Testis (tissue), 3 donors: ENCODE data around the gene NFKBIA. TPM values are rescaled to one million over a fixed set of nuclear protein-coding genes. Genes with fewer than 3 reads are reported as not detected.

ENCODE experiments used
- DNase-seq: peaks from one replicate; pipeline ENCODE4 v3.0.0-alpha.2; 2019
- H3K27ac ChIP-seq, 2 donors: fragments of 200-600 bp; sonication (generic); one replicate each; pipeline ENCODE4 v1.5.1; 2019
- H3K27me3 ChIP-seq: fragments of 200-600 bp; sonication (generic); one replicate; pipeline ENCODE4 v1.5.1; 2019
- H3K36me3 ChIP-seq: fragments of 200-600 bp; sonication (generic); one replicate; pipeline ENCODE4 v1.5.1; 2017; ENCODE audit warnings: low read depth; ENCODE audit errors: missing control alignments
- H3K4me1 ChIP-seq: fragments of 200-600 bp; sonication (generic); one replicate; pipeline ENCODE4 v1.5.1; 2019
- H3K4me3 ChIP-seq, 2 donors: fragments of 200-600 bp; sonication (generic); one replicate each; pipeline ENCODE4 v1.5.1; 2017 to 2019
- H3K9me3 ChIP-seq: fragments of 200-600 bp; sonication (generic); one replicate; pipeline ENCODE4 v1.5.1; 2017
- CTCF ChIP-seq, 3 experiments: fragments of 450-650 bp in 2 of 3; fragments of 200-600 bp in 1 of 3; sonication (generic) in 1 of 3; IDR thresholded peaks; one replicate each; pipeline ENCODE4 v1.5.1; 2016 to 2019; ENCODE audit warnings: antibody characterized with exemption in 3 of 3, mild to moderate bottlenecking in 2 of 3, moderate library complexity in 1 of 3
- POLR2A ChIP-seq: fragments of 450-650 bp; IDR thresholded peaks from one replicate; pipeline ENCODE4 v1.6.1; 2017; ENCODE audit warnings: antibody characterized with exemption, mild to moderate bottlenecking, moderate library complexity
- WGBS, 2 donors: methylation state at CpG; one replicate each; pipeline ENCODE4 v1.1.5; 2018; 5-methylcytosine and 5-hydroxymethylcytosine counted together
- intact Hi-C: fragments of 100-400 bp; cut with DNase I; formaldehyde crosslinking; loops from one replicate; pipeline ENCODE4 v1.15.1; 2023; ENCODE audit warnings: low total_unique reads
- polyA plus RNA-seq: library from polyadenylated mRNA; stranded (reverse); fragments of 350-450 nt; fragmentation: Illumina TruSeq; extraction: RNeasy Lipid Tissue Mini Kit (QIAGEN cat#74804); gene quantifications from one replicate; pipeline ENCODE4 v1.2.3, GENCODE V29; 2014; ENCODE audit warnings: low read depth, low replicate concordance; ENCODE audit not compliant: insufficient read depth
- total RNA-seq, 2 donors: library from RNA; depleted of rRNA; stranded (reverse); fragments of >200 nt; gene quantifications; one replicate each; pipeline ENCODE4 v1.2.3, GENCODE V29; 2016

NFKBIA gene
- total and polyA plus RNA-seq, 3 donors from 2014 or later, result 64.7 to 171 (median 154) TPM

DNA sequence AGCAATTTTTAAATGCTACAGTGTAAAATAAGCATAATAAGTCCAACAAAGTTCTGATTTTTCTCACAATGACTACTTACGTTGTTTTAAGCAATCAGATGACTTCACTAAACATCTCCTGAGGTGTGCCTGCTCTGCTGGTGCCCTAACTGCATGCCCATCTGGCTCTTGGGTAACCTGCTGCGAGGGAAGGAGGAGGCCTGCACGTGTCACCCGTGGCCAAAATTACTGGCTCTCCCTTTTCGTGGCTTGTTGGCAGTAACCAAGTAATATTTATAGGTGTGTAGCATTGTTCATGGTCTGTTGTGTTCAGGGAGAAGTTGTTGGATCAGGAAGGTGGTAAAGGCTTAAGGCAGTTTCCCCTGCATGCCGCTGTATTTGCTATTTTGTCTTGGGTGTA, 6.3 kb upstream of the NFKBIA start:
- H3K27me3 ChIP-seq, result no peaks in the 10 kb centered on the region
- peaks cover 7% of the 10 kb centered on the region for H3K4me1 ChIP-seq
- no peak overlapping the region for H3K27ac ChIP-seq
- no peaks in the 10 kb centered on the region for H3K36me3 ChIP-seq
- no peak for DNase-seq
- WGBS, 2 donors, result 83 to 88% methylated on average over 6 of the region's 6 CpGs
- H3K4me3 ChIP-seq, result no peak overlapping the region
- no peaks in the 10 kb centered on the region for H3K9me3 ChIP-seq
- TF ChIP-seq CTCF (IDR thresholded peaks at IDR 0.05), result no peak
- no peak for TF ChIP-seq POLR2A
- intact Hi-C loops, result loop anchor here (10.0 kb wide), 1 partner anchor 286 kb away; the partner anchor contains the start of genes PPP2R3C and PRORP

GRCh38 chr14:35409595-35409994, 5.0 kb upstream of the NFKBIA start:
- Histone ChIP-seq H3K4me1 (peaks cover 10% of the 10 kb centered on the region), H3K27ac (no peak overlapping the region), H3K9me3 (no peaks in the 10 kb centered on the region), H3K4me3 (no peak overlapping the region), H3K36me3 (no peaks in the 10 kb centered on the region), H3K27me3 (no peaks in the 10 kb centered on the region)
- WGBS, 2 donors, result 92 to 94% methylated on average over 1 of the region's 1 CpG
- no peak for DNase-seq
- TF ChIP-seq POLR2A (no peak), CTCF (IDR thresholded peaks at IDR 0.05) (no peak)
- intact Hi-C loops, result loop anchor here (10.0 kb wide), 1 partner anchor 195 kb away; no protein-coding TSS in a partner anchor

- H3K36me3 ChIP-seq, result no peaks in the 10 kb centered on the region
- no peak overlapping the region for H3K27ac ChIP-seq
- no peak for TF ChIP-seq POLR2A
- TF ChIP-seq CTCF (IDR thresholded peaks at IDR 0.05), result no peak
- H3K4me3 ChIP-seq, result no peak overlapping the region
- 86% methylated on average over 8 of the region's 8 CpGs for WGBS, 2 donors
- no peaks in the 10 kb centered on the region for H3K9me3 ChIP-seq
- peaks cover 12% of the 10 kb centered on the region for H3K4me1 ChIP-seq
- DNase-seq, result no peak
- H3K27me3 ChIP-seq, result no peaks in the 10 kb centered on the region
- intact Hi-C loops, result loop anchor here (10.0 kb wide), 1 partner anchor 193 kb away; no protein-coding TSS in a partner anchor
Measured at GRCh38 chr14:35408026-35408425, 3.5 kb upstream of the NFKBIA start.

GRCh38 chr14:35407306-35407630, 2.7 kb upstream of the NFKBIA start:
- TF ChIP-seq POLR2A, result no peak
- no peak for TF ChIP-seq CTCF (IDR thresholded peaks at IDR 0.05)
- WGBS, 2 donors, result 53 to 56% methylated on average over 1 of the region's 1 CpG
- H3K27me3 ChIP-seq, result no peaks in the 10 kb centered on the region
- H3K27ac ChIP-seq, result no peak overlapping the region
- no peaks in the 10 kb centered on the region for H3K36me3 ChIP-seq
- no peaks in the 10 kb centered on the region for H3K9me3 ChIP-seq
- intact Hi-C loops, result loop anchor here (10.0 kb wide), 1 partner anchor 192 kb away; no protein-coding TSS in a partner anchor
- peaks cover 19% of the 10 kb centered on the region for H3K4me1 ChIP-seq
- no peak overlapping the region for H3K4me3 ChIP-seq
- DNase-seq, result no peak

GRCh38 chr14:35406506-35407305, 2.2 kb upstream of the NFKBIA start:
- Histone ChIP-seq H3K27me3 (no peaks in the 10 kb centered on the region), H3K9me3 (no peaks in the 10 kb centered on the region), H3K36me3 (no peaks in the 10 kb centered on the region), H3K4me1 (peaks cover 21% of the 10 kb centered on the region), H3K4me3 (no peak overlapping the region), H3K27ac (peak overlapping the region in 1 of 2 donors; percentile 99)
- WGBS, 2 donors, result 19 to 20% methylated on average over 5 of the region's 5 CpGs
- TF ChIP-seq CTCF (IDR thresholded peaks at IDR 0.05), result peak; percentile 76 to 93 (median 92)
- TF ChIP-seq POLR2A, result no peak
- no peak for DNase-seq
- intact Hi-C loops, result loop anchor here (10.0 kb wide), 1 partner anchor 192 kb away; no protein-coding TSS in a partner anchor
